Peyer's patch (tissue), 4 donors: ENCODE results near the gene ANKFN1. TPM values are rescaled to one million over a fixed set of nuclear protein-coding genes. Genes with fewer than 3 reads are reported as not detected.

Experiments
- DNase-seq, 3 donors: peaks; one replicate each; pipeline ENCODE4 v3.0.0-alpha.2; 2017 to 2019
- H3K27ac ChIP-seq, 4 donors: fragments of 200-600 bp; sonication (generic); one replicate each; pipeline ENCODE4 v1.5.1; 2016 to 2019
- H3K27me3 ChIP-seq, 2 donors: fragments of 200-600 bp; sonication (generic); one replicate each; pipeline ENCODE4 v1.5.1; 2019
- H3K36me3 ChIP-seq, 3 donors: fragments of 200-600 bp; sonication (generic); one replicate each; pipeline ENCODE4 v1.5.1; 2016 to 2019
- H3K4me1 ChIP-seq, 4 donors: fragments of 200-600 bp; sonication (generic); one replicate each; pipeline ENCODE4 v1.5.1; 2016 to 2019
- H3K4me3 ChIP-seq, 4 donors: fragments of 200-600 bp; sonication (generic); 1 replicate in 3 of 4; 2 replicates in 1 of 4; pipeline ENCODE4 v1.5.1; 2016 to 2019; ENCODE audit warnings: mild to moderate bottlenecking in 1 of 4
- H3K9me3 ChIP-seq, 4 donors: fragments of 200-600 bp; sonication (generic); one replicate each; pipeline ENCODE4 v1.5.1; 2016 to 2019; ENCODE audit warnings: mild to moderate bottlenecking in 1 of 4
- CTCF ChIP-seq, 6 experiments: fragments of 450-650 bp in 4 of 6; fragments of 200-600 bp in 2 of 6; sonication (generic) in 1 of 6; IDR thresholded peaks; one replicate each; pipeline ENCODE4 v1.5.1; 2017 to 2019; ENCODE audit warnings: antibody characterized with exemption in 6 of 6, mild to moderate bottlenecking in 3 of 6, moderate library complexity in 1 of 6
- POLR2A ChIP-seq, 2 donors: fragments of 450-650 bp; IDR thresholded peaks; one replicate each; pipeline ENCODE4 v1.5.1; 2017; ENCODE audit warnings: antibody characterized with exemption in 2 of 2, mild to moderate bottlenecking in 2 of 2, moderate library complexity in 2 of 2
- total RNA-seq, 4 donors: library from RNA; depleted of rRNA; stranded (reverse); fragments of >200 nt; gene quantifications; one replicate each; pipeline ENCODE4 v1.1.0, GENCODE V29; 2016

The ANKFN1 gene
- total RNA-seq, 4 donors from 2014 or later: 0.95 to 2.0 (median 1.6) TPM; not detected in 1

- no peak overlapping the region for H3K4me3 ChIP-seq
- H3K27ac ChIP-seq: no peak overlapping the region
- no peaks in the 10 kb centered on the region for H3K9me3 ChIP-seq
- H3K36me3 ChIP-seq: no peaks in the 10 kb centered on the region
- no peaks in the 10 kb centered on the region for H3K4me1 ChIP-seq
- DNase-seq: no peak
- TF ChIP-seq CTCF (IDR thresholded peaks at IDR 0.05) (peak in 2 of 6 experiments; percentile 17 to 28), POLR2A (IDR thresholded peaks at IDR 0.05) (no peak)
- no peaks in the 10 kb centered on the region for H3K27me3 ChIP-seq
Observed at GRCh38 chr17:56121191-56122051, 31.9 kb upstream of the ANKFN1 start.

- TF ChIP-seq CTCF (IDR thresholded peaks at IDR 0.05) (peak in 4 of 6 experiments; percentile 18 to 62 (median 58)), POLR2A (IDR thresholded peaks at IDR 0.05) (no peak)
- H3K9me3 ChIP-seq: no peaks in the 10 kb centered on the region
Observed at GRCh38 chr17:56125830-56126819, 27.1 kb upstream of the ANKFN1 start.

DNA sequence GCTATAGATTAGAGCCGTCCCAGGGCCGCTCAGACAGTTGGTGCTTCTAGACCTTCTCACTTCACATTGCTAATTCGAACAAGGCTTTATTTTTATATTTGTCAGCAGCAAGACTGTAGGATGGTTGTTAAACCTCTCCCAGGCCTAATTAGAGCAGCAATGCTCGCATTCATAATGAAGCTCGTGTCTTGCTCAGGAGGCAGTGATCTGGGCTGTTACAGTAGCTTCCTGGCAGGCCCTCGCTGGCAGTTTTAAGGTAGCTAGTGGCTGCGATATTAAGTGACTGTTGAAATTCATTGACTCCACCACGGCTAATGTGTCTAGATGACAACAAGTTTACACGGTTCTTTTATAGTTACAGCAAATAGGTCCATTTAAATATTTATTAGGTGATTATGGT, 23.2 kb upstream of the ANKFN1 start:
- no peaks in the 10 kb centered on the region for H3K36me3 ChIP-seq
- H3K4me3 ChIP-seq: no peak overlapping the region
- H3K4me1 ChIP-seq: no peaks in the 10 kb centered on the region
- H3K27ac ChIP-seq: no peak overlapping the region
- no peak for TF ChIP-seq CTCF (IDR thresholded peaks at IDR 0.05)
- TF ChIP-seq POLR2A (IDR thresholded peaks at IDR 0.05): no peak
- no peaks in the 10 kb centered on the region for H3K27me3 ChIP-seq
- no peak for DNase-seq
- no peaks in the 10 kb centered on the region for H3K9me3 ChIP-seq

More at GRCh38 chr17:56125830-56126819, 27.1 kb upstream of the ANKFN1 start:
- H3K27ac ChIP-seq: no peak overlapping the region
- H3K36me3 ChIP-seq: no peaks in the 10 kb centered on the region
- no peaks in the 10 kb centered on the region for H3K27me3 ChIP-seq
- no peaks in the 10 kb centered on the region for H3K4me1 ChIP-seq
- DNase-seq: no peak
- H3K4me3 ChIP-seq: no peak overlapping the region

GRCh38 chr17:56130631-56131030, 22.6 kb upstream of the ANKFN1 start:
- no peaks in the 10 kb centered on the region for H3K9me3 ChIP-seq
- no peak overlapping the region for H3K27ac ChIP-seq
- no peaks in the 10 kb centered on the region for H3K36me3 ChIP-seq
- no peaks in the 10 kb centered on the region for H3K27me3 ChIP-seq
- no peak for DNase-seq
- TF ChIP-seq POLR2A (IDR thresholded peaks at IDR 0.05): no peak
- no peak for TF ChIP-seq CTCF (IDR thresholded peaks at IDR 0.05)
- H3K4me3 ChIP-seq: no peak overlapping the region
- no peaks in the 10 kb centered on the region for H3K4me1 ChIP-seq

- Histone ChIP-seq H3K4me3 (no peak overlapping the region), H3K36me3 (no peaks in the 10 kb centered on the region), H3K4me1 (no peaks in the 10 kb centered on the region), H3K27ac (no peak overlapping the region), H3K27me3 (no peaks in the 10 kb centered on the region), H3K9me3 (no peaks in the 10 kb centered on the region)
- TF ChIP-seq POLR2A (IDR thresholded peaks at IDR 0.05) (no peak), CTCF (IDR thresholded peaks at IDR 0.05) (no peak)
- no peak for DNase-seq
Observed at GRCh38 chr17:56131431-56131830, 21.8 kb upstream of the ANKFN1 start.
